ENCODE measurements around the gene HDGFL2.

The HDGFL2 gene

DNA sequence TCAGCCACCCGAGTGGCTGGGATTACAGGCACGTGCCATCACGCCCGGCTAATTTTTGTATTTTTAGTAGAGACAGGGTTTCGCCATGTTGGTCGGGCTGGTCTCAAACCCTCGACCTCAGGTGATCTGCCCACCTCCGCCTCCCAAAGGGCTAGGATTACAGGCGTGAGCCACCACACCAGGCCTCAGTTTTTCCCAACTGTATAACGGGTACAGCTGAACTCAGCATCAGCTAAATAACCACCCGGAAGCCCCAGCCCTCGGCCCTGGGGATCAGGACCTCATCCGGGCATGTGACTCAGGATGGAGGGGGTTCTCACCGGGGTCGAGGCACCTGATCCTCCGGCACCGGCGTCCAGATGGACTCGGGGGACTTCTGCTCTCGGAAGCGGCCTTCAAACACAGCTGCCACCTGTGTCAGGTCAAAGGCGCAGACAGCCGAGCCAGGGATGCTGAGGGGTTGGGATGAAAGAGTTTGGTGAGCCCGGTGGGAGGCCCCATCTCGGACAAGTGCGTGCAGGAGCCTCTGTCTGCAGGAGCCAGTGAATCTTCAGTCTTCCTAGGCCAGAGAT lies 78.5 kb downstream of the HDGFL2 start:
- H3K4me3 ChIP-seq: no peak overlapping the region
- no peak overlapping the region for H3K27ac ChIP-seq
- no peak overlapping the region for H3K9ac ChIP-seq (ENCODE audit: insufficient read length)
- DNase-seq (ENCODE audit: low read depth, low spot score): no peak
- H3K9me3 ChIP-seq (ENCODE audit: low read depth, low read length): no peaks in the 10 kb centered on the region
- H3K36me3 ChIP-seq (ENCODE audit: insufficient read depth, low read length): no peaks in the 10 kb centered on the region
- TF ChIP-seq POLR2AphosphoS5 (IDR thresholded peaks at IDR 0.05; ENCODE audit: borderline replicate concordance, low read depth, low read length) (no peak), EZH2 (IDR thresholded peaks at IDR 0.05) (no peak), FOXP2 (optimal IDR thresholded peaks at IDR 0.05; ENCODE audit: control extremely low read depth, extremely low read length, insufficient read depth) (no peak)

All from SK-N-MC (cell line).